ENCODE results near the gene SLC19A1. TPM values are rescaled to one million over a fixed set of nuclear protein-coding genes. Genes with fewer than 3 reads are reported as not detected.

SLC19A1 gene
- total and polyA plus RNA-seq, 2 donors = 3.5 to 8.9 TPM

GRCh38 chr21:45466330-45467220 lies 75.7 kb downstream of the SLC19A1 start:
- 94% methylated on average over 30 of the region's 30 CpGs for WGBS
- no peaks in the 10 kb centered on the region for H3K36me3 ChIP-seq (ENCODE audit: control insufficient read depth in 2 of 2, insufficient read depth in 2 of 2, low read length in 1 of 2)
- peaks cover 0 to 9% of the 10 kb centered on the region in 2 donors for H3K27me3 ChIP-seq (ENCODE audit: control insufficient read depth in 2 of 2, insufficient read depth in 1 of 2, low read length in 1 of 2)
- no peak overlapping the region for H3K27ac ChIP-seq (ENCODE audit: low read depth in 1 of 2, low read length in 1 of 2)
- peaks cover 0 to 5% of the 10 kb centered on the region in 2 donors for H3K4me1 ChIP-seq (ENCODE audit: control insufficient read depth in 2 of 2, insufficient read depth in 2 of 2, low read length in 2 of 2)
- H3K4me3 ChIP-seq (ENCODE audit: low read length in 2 of 2) = no peak overlapping the region
- H3K9me3 ChIP-seq (ENCODE audit: control insufficient read depth in 2 of 2, insufficient read depth in 1 of 2, low read length in 1 of 2) = peaks cover 1 to 6% of the 10 kb centered on the region in 2 donors
- DNase-seq (ENCODE audit: low read depth in 6 of 9, low spot score in 9 of 9) = no peak

GRCh38 chr21:45465611-45466329 lies 76.5 kb downstream of the SLC19A1 start:
- Histone ChIP-seq H3K4me1 (ENCODE audit: control insufficient read depth in 2 of 2, insufficient read depth in 2 of 2, low read length in 2 of 2) (no peaks in the 10 kb centered on the region), H3K9me3 (ENCODE audit: control insufficient read depth in 2 of 2, insufficient read depth in 1 of 2, low read length in 1 of 2) (peaks cover 1 to 12% of the 10 kb centered on the region in 2 donors), H3K36me3 (ENCODE audit: control insufficient read depth in 2 of 2, insufficient read depth in 2 of 2, low read length in 1 of 2) (no peaks in the 10 kb centered on the region), H3K4me3 (ENCODE audit: low read length in 2 of 2) (no peak overlapping the region), H3K27me3 (ENCODE audit: control insufficient read depth in 2 of 2, insufficient read depth in 1 of 2, low read length in 1 of 2) (peaks cover 0 to 9% of the 10 kb centered on the region in 2 donors), H3K27ac (ENCODE audit: low read depth in 1 of 2, low read length in 1 of 2) (no peak overlapping the region)
- no peak for DNase-seq (ENCODE audit: low read depth in 6 of 9, low spot score in 9 of 9)
- 95% methylated on average over 27 of the region's 27 CpGs for WGBS

- Histone ChIP-seq H3K27ac (ENCODE audit: low read depth in 1 of 2, low read length in 1 of 2) (no peak overlapping the region), H3K36me3 (ENCODE audit: control insufficient read depth in 2 of 2, insufficient read depth in 2 of 2, low read length in 1 of 2) (no peaks in the 10 kb centered on the region), H3K27me3 (ENCODE audit: control insufficient read depth in 2 of 2, insufficient read depth in 1 of 2, low read length in 1 of 2) (peaks cover 0 to 9% of the 10 kb centered on the region in 2 donors), H3K4me3 (ENCODE audit: low read length in 2 of 2) (no peak overlapping the region), H3K9me3 (ENCODE audit: control insufficient read depth in 2 of 2, insufficient read depth in 1 of 2, low read length in 1 of 2) (peaks cover 1 to 12% of the 10 kb centered on the region in 2 donors), H3K4me1 (ENCODE audit: control insufficient read depth in 2 of 2, insufficient read depth in 2 of 2, low read length in 2 of 2) (no peaks in the 10 kb centered on the region)
- no peak for DNase-seq (ENCODE audit: low read depth in 6 of 9, low spot score in 9 of 9)
- WGBS = 56% methylated on average over 16 of the region's 16 CpGs
Observed at GRCh38 chr21:45465105-45465504, 77.1 kb downstream of the SLC19A1 start.

GRCh38 chr21:45464309-45464708 lies 77.9 kb downstream of the SLC19A1 start:
- peaks cover 1 to 12% of the 10 kb centered on the region in 2 donors for H3K9me3 ChIP-seq (ENCODE audit: control insufficient read depth in 2 of 2, insufficient read depth in 1 of 2, low read length in 1 of 2)
- peaks cover 0 to 9% of the 10 kb centered on the region in 2 donors for H3K27me3 ChIP-seq (ENCODE audit: control insufficient read depth in 2 of 2, insufficient read depth in 1 of 2, low read length in 1 of 2)
- H3K27ac ChIP-seq (ENCODE audit: low read depth in 1 of 2, low read length in 1 of 2) = no peak overlapping the region
- no peaks in the 10 kb centered on the region for H3K4me1 ChIP-seq (ENCODE audit: control insufficient read depth in 2 of 2, insufficient read depth in 2 of 2, low read length in 2 of 2)
- DNase-seq (ENCODE audit: low read depth in 6 of 9, low spot score in 9 of 9) = no peak
- 95% methylated on average over 5 of the region's 5 CpGs for WGBS
- no peak overlapping the region for H3K4me3 ChIP-seq (ENCODE audit: low read length in 2 of 2)
- no peaks in the 10 kb centered on the region for H3K36me3 ChIP-seq (ENCODE audit: control insufficient read depth in 2 of 2, insufficient read depth in 2 of 2, low read length in 1 of 2)

GRCh38 chr21:45463871-45464270 lies 78.4 kb downstream of the SLC19A1 start:
- H3K9me3 ChIP-seq (ENCODE audit: control insufficient read depth in 2 of 2, insufficient read depth in 1 of 2, low read length in 1 of 2) = peaks cover 1 to 12% of the 10 kb centered on the region in 2 donors
- H3K4me3 ChIP-seq (ENCODE audit: low read length in 2 of 2) = no peak overlapping the region
- H3K36me3 ChIP-seq (ENCODE audit: control insufficient read depth in 2 of 2, insufficient read depth in 2 of 2, low read length in 1 of 2) = no peaks in the 10 kb centered on the region
- H3K27ac ChIP-seq (ENCODE audit: low read depth in 1 of 2, low read length in 1 of 2) = no peak overlapping the region
- 97% methylated on average over 7 of the region's 7 CpGs for WGBS
- H3K27me3 ChIP-seq (ENCODE audit: control insufficient read depth in 2 of 2, insufficient read depth in 1 of 2, low read length in 1 of 2) = peaks cover 0 to 9% of the 10 kb centered on the region in 2 donors
- no peaks in the 10 kb centered on the region for H3K4me1 ChIP-seq (ENCODE audit: control insufficient read depth in 2 of 2, insufficient read depth in 2 of 2, low read length in 2 of 2)
- no peak for DNase-seq (ENCODE audit: low read depth in 6 of 9, low spot score in 9 of 9)

GRCh38 chr21:45461806-45462341 lies 80.4 kb downstream of the SLC19A1 start:
- no peaks in the 10 kb centered on the region for H3K36me3 ChIP-seq (ENCODE audit: control insufficient read depth in 2 of 2, insufficient read depth in 2 of 2, low read length in 1 of 2)
- peaks cover 0 to 9% of the 10 kb centered on the region in 2 donors for H3K27me3 ChIP-seq (ENCODE audit: control insufficient read depth in 2 of 2, insufficient read depth in 1 of 2, low read length in 1 of 2)
- H3K4me1 ChIP-seq (ENCODE audit: control insufficient read depth in 2 of 2, insufficient read depth in 2 of 2, low read length in 2 of 2) = no peaks in the 10 kb centered on the region
- no peak overlapping the region for H3K4me3 ChIP-seq (ENCODE audit: low read length in 2 of 2)
- H3K9me3 ChIP-seq (ENCODE audit: control insufficient read depth in 2 of 2, insufficient read depth in 1 of 2, low read length in 1 of 2) = peaks cover 1 to 12% of the 10 kb centered on the region in 2 donors
- DNase-seq (ENCODE audit: low read depth in 6 of 9, low spot score in 9 of 9) = no peak
- no peak overlapping the region for H3K27ac ChIP-seq (ENCODE audit: low read depth in 1 of 2, low read length in 1 of 2)

- Histone ChIP-seq H3K4me1 (ENCODE audit: control insufficient read depth in 2 of 2, insufficient read depth in 2 of 2, low read length in 2 of 2) (no peaks in the 10 kb centered on the region), H3K9me3 (ENCODE audit: control insufficient read depth in 2 of 2, insufficient read depth in 1 of 2, low read length in 1 of 2) (peaks cover 1 to 12% of the 10 kb centered on the region in 2 donors), H3K36me3 (ENCODE audit: control insufficient read depth in 2 of 2, insufficient read depth in 2 of 2, low read length in 1 of 2) (no peaks in the 10 kb centered on the region), H3K27me3 (ENCODE audit: control insufficient read depth in 2 of 2, insufficient read depth in 1 of 2, low read length in 1 of 2) (peaks cover 0 to 9% of the 10 kb centered on the region in 2 donors), H3K27ac (ENCODE audit: low read depth in 1 of 2, low read length in 1 of 2) (no peak overlapping the region), H3K4me3 (ENCODE audit: low read length in 2 of 2) (no peak overlapping the region)
- no peak for DNase-seq (ENCODE audit: low read depth in 6 of 9, low spot score in 9 of 9)
- 92% methylated on average over 5 of the region's 5 CpGs for WGBS
Observed at GRCh38 chr21:45461369-45461750, 80.9 kb downstream of the SLC19A1 start.

- Histone ChIP-seq H3K27me3 (ENCODE audit: control insufficient read depth in 2 of 2, insufficient read depth in 1 of 2, low read length in 1 of 2) (peaks cover 0 to 9% of the 10 kb centered on the region in 2 donors), H3K4me3 (ENCODE audit: low read length in 2 of 2) (no peak overlapping the region), H3K36me3 (ENCODE audit: control insufficient read depth in 2 of 2, insufficient read depth in 2 of 2, low read length in 1 of 2) (no peaks in the 10 kb centered on the region), H3K27ac (ENCODE audit: low read depth in 1 of 2, low read length in 1 of 2) (no peak overlapping the region), H3K9me3 (ENCODE audit: control insufficient read depth in 2 of 2, insufficient read depth in 1 of 2, low read length in 1 of 2) (peaks cover 1 to 12% of the 10 kb centered on the region in 2 donors), H3K4me1 (ENCODE audit: control insufficient read depth in 2 of 2, insufficient read depth in 2 of 2, low read length in 2 of 2) (no peaks in the 10 kb centered on the region)
- DNase-seq (ENCODE audit: low read depth in 6 of 9, low spot score in 9 of 9) = no peak
- WGBS = 89% methylated on average over 9 of the region's 9 CpGs
Observed at GRCh38 chr21:45460611-45461368, 81.5 kb downstream of the SLC19A1 start.

Data from thymus (tissue), 11 donors.